Thoracic aorta (tissue), 2 donors: ENCODE measurements around the gene C14orf93. TPM values are rescaled to one million over a fixed set of nuclear protein-coding genes. Genes with fewer than 3 reads are reported as not detected.

ENCODE experiments used
- ATAC-seq: fragments of 150-250 bp; one replicate; pipeline ENCODE4 v1.8.0; 2017; ENCODE audit warnings: low read depth; ENCODE audit not compliant: insufficient number of reproducible peaks, low FRiP score
- DNase-seq: peaks from one replicate; pipeline ENCODE4 v3.0.0-alpha.2; 2020; ENCODE audit warnings: low spot score
- H3K27ac ChIP-seq, 2 donors: fragments of 200-600 bp; sonication (generic); 1 replicate in 1 of 2; 2 replicates in 1 of 2; pipeline ENCODE4 v1.5.1; 2016; ENCODE audit warnings: mild to moderate bottlenecking in 2 of 2, moderate library complexity in 2 of 2
- H3K27me3 ChIP-seq: fragments of 200-600 bp; sonication (generic); replicated peaks from 2 replicates; pipeline ENCODE4 v1.6.0; 2016; ENCODE audit warnings: mild to moderate bottlenecking; ENCODE audit not compliant: insufficient read depth
- H3K36me3 ChIP-seq: fragments of 200-600 bp; sonication (generic); one replicate; pipeline ENCODE4 v1.5.1; 2016
- H3K4me1 ChIP-seq, 2 donors: fragments of 200-600 bp; sonication (generic); 1 replicate in 1 of 2; 2 replicates in 1 of 2; pipeline versions ENCODE4 v1.5.1 to v1.6.0; 2016; ENCODE audit warnings: low read depth in 2 of 2, mild to moderate bottlenecking in 1 of 2; ENCODE audit not compliant: control insufficient read depth in 1 of 2
- H3K4me3 ChIP-seq: fragments of 200-600 bp; sonication (generic); 2 replicates; pipeline ENCODE4 v1.5.1; 2016; ENCODE audit warnings: mild to moderate bottlenecking
- H3K9me3 ChIP-seq: fragments of 200-600 bp; sonication (generic); 2 replicates; pipeline ENCODE4 v1.5.1; 2016
- CTCF ChIP-seq: fragments of 200-600 bp; sonication (generic); IDR thresholded peaks from one replicate; pipeline ENCODE4 v1.5.1; 2019; ENCODE audit warnings: antibody characterized with exemption
- total RNA-seq, 2 donors: library from RNA; depleted of rRNA; stranded (reverse); fragments of >200 nt; gene quantifications; one replicate each; pipeline versions ENCODE4 v1.1.0 to v1.2.3, GENCODE V29; 2016

Gene C14orf93
- total RNA-seq, 2 donors from 2014 or later: 9.3 to 19.7 TPM

GRCh38 chr14:23034498-23035302, 24.8 kb upstream of the C14orf93 start, which contains the start of gene PSMB5:
PSMB5 (minus strand) TSS chr14:23034900; CDS start chr14:23034881, 19 bp downstream.
- peak; percentile 96 for ATAC-seq
- no peak for TF ChIP-seq CTCF
- Histone ChIP-seq H3K27me3 (no peaks in the 10 kb centered on the region), H3K27ac (peak within 1 kb of the TSS; percentile 95), H3K4me1 (peaks cover 9 to 16% of the 10 kb centered on the region in 2 donors), H3K4me3 (peak within 1 kb of the TSS; percentile 99), H3K9me3 (no peaks in the 10 kb centered on the region), H3K36me3 (peaks cover 17% of the 10 kb centered on the region)
- DNase-seq: peak; percentile 73

- Histone ChIP-seq H3K4me3 (peak overlapping the region; percentile 99), H3K36me3 (peaks cover 17% of the 10 kb centered on the region), H3K9me3 (no peaks in the 10 kb centered on the region), H3K4me1 (peaks cover 9 to 16% of the 10 kb centered on the region in 2 donors), H3K27me3 (no peaks in the 10 kb centered on the region), H3K27ac (peak overlapping the region; percentile 95)
- TF ChIP-seq CTCF: no peak
- ATAC-seq (no peak), DNase-seq (no peak)
These were observed 24.0 kb upstream of the C14orf93 start for GRCh38 chr14:23033801-23034497.

GRCh38 chr14:23033251-23033727, 23.3 kb upstream of the C14orf93 start:
- TF ChIP-seq CTCF: no peak
- Histone ChIP-seq H3K9me3 (no peaks in the 10 kb centered on the region), H3K4me3 (peak overlapping the region; percentile 99), H3K4me1 (peaks cover 9 to 16% of the 10 kb centered on the region in 2 donors), H3K27ac (no peak overlapping the region), H3K27me3 (no peaks in the 10 kb centered on the region), H3K36me3 (peaks cover 17% of the 10 kb centered on the region)
- ATAC-seq: no peak
- no peak for DNase-seq

GRCh38 chr14:23030936-23031335, 21.0 kb upstream of the C14orf93 start:
- Histone ChIP-seq H3K4me3 (no peak overlapping the region), H3K9me3 (no peaks in the 10 kb centered on the region), H3K36me3 (peaks cover 20% of the 10 kb centered on the region), H3K4me1 (peaks cover 9 to 19% of the 10 kb centered on the region in 2 donors), H3K27me3 (no peaks in the 10 kb centered on the region), H3K27ac (no peak overlapping the region)
- no peak for TF ChIP-seq CTCF
- ATAC-seq: no peak
- no peak for DNase-seq

- peaks cover 29% of the 10 kb centered on the region for H3K36me3 ChIP-seq
These were observed 18.9 kb upstream of the C14orf93 start for GRCh38 chr14:23028799-23029198.

More at GRCh38 chr14:23028799-23029198, 18.9 kb upstream of the C14orf93 start:
- Histone ChIP-seq H3K27me3 (no peaks in the 10 kb centered on the region), H3K9me3 (no peaks in the 10 kb centered on the region), H3K4me1 (peaks cover 6 to 15% of the 10 kb centered on the region in 2 donors), H3K4me3 (no peak overlapping the region), H3K27ac (no peak overlapping the region)
- TF ChIP-seq CTCF: no peak
- no peak for DNase-seq
- no peak for ATAC-seq
